M059J (cell line): Measurements from ENCODE around the gene MYO1A. TPM values are rescaled to one million over a fixed set of nuclear protein-coding genes. Genes with fewer than 3 reads are reported as not detected.

Source experiments
- total RNA-seq: library from RNA; depleted of rRNA; stranded (reverse); fragments of >200 nt; shearing (Covaris generic); gene quantifications from 2 replicates; pipeline ENCODE4 v1.2.3, GENCODE V29; 2014; rRNA removed

Gene MYO1A
- total RNA-seq, 1 experiment from 2014 or later: not detected

Other genes starting within 250 kb of the MYO1A start
- gene SDR9C7, start 115.7 kb downstream of the MYO1A start, total RNA-seq: not detected in 2 replicates
- gene RDH16, start 92.5 kb downstream of the MYO1A start, total RNA-seq: not detected in 2 replicates
- gene ZBTB39, start 43.6 kb downstream of the MYO1A start, total RNA-seq: 3.3 TPM in 2 replicates
- gene TAC3, start 33.6 kb downstream of the MYO1A start, total RNA-seq: not detected in 2 replicates
- gene NEMP1, start 28.7 kb upstream of the MYO1A start, total RNA-seq: 18.1 and 30.3 TPM in 2 replicates
- 11.0 and 18.9 TPM in 2 replicates for gene NAB2, start 39.0 kb upstream of the MYO1A start, total RNA-seq
- not detected in 2 replicates for gene STAT6, start 61.2 kb upstream of the MYO1A start, total RNA-seq
- gene LRP1, start 78.4 kb upstream of the MYO1A start, total RNA-seq: 8.5 and 24.9 TPM in 2 replicates
- not detected in 2 replicates for gene LRP1-AS, start 97.5 kb upstream of the MYO1A start, total RNA-seq
- 3.1 and 6.8 TPM in 2 replicates for gene NXPH4, start 166.7 kb upstream of the MYO1A start, total RNA-seq
- 113 and 139 TPM in 2 replicates for gene SHMT2, start 179.6 kb upstream of the MYO1A start, total RNA-seq
- 0.10 TPM in 1 of 2 replicates, not detected in the other for gene STAC3, start 201.1 kb upstream of the MYO1A start, total RNA-seq